H1 (cell line): Measurements from ENCODE around the gene RHOBTB1. TPM values are rescaled to one million over a fixed set of nuclear protein-coding genes. Genes with fewer than 3 reads are reported as not detected.

Source experiments
- CTCF ChIA-PET: fragments of 300-600 bp; sonication (Branson Sonifier 250); formaldehyde crosslinking; loops from one replicate; lab custom pipeline; 2021; ENCODE audit not compliant: partially characterized antibody; lab: Charles Lee
- POLR2A ChIA-PET: fragments of 300-600 bp; sonication (Branson Sonifier 250); formaldehyde crosslinking; loops from one replicate; lab custom pipeline; 2021; ENCODE audit warnings: inconsistent platforms; ENCODE audit not compliant: partially characterized antibody; lab: Charles Lee
- DNase-seq, 2 experiments: peaks; one replicate each; pipeline versions ENCODE4 v3.0.0 to v3.0.0-alpha.2; 2010 to 2022; ENCODE audit warnings: low spot score in 2 of 2, low read depth in 1 of 2, mixed read lengths in 1 of 2
- FAIRE-seq: peaks from 2 replicates; lab custom pipeline; 2011; peaks lifted over from hg19 to GRCh38; lab: Jason Lieb, UNC
- H2AFZ ChIP-seq: 2 replicates; pipeline ENCODE4 v1.8.1; 2012; ENCODE audit warnings: low read length, inconsistent platforms
- H2AK5ac ChIP-seq: 2 replicates; pipeline ENCODE4 v1.6.1; 2013; ENCODE audit warnings: low read depth, low read length
- H2BK120ac ChIP-seq: replicated peaks from 2 replicates; pipeline ENCODE3; 2013; ENCODE audit warnings: low read depth, low read length, inconsistent platforms
- H2BK12ac ChIP-seq: 2 replicates; pipeline ENCODE4 v1.6.1; 2013; ENCODE audit warnings: low read depth, low read length
- H2BK15ac ChIP-seq: 2 replicates; pipeline ENCODE4 v1.6.1; 2013; ENCODE audit warnings: low read length
- H2BK20ac ChIP-seq: 2 replicates; pipeline ENCODE4 v1.6.1; 2013; ENCODE audit warnings: low read length
- H2BK5ac ChIP-seq: 2 replicates; pipeline ENCODE4 v1.6.1; 2013; ENCODE audit warnings: low read depth, low read length
- H3K14ac ChIP-seq: 2 replicates; pipeline ENCODE4 v1.6.1; 2013; ENCODE audit warnings: inconsistent platforms; ENCODE audit not compliant: insufficient read length
- H3K18ac ChIP-seq: 2 replicates; pipeline ENCODE4 v1.6.1; 2013; ENCODE audit warnings: low read length; ENCODE audit errors: extremely low read depth
- H3K23ac ChIP-seq: 2 replicates; pipeline ENCODE4 v1.6.1; 2013; ENCODE audit warnings: inconsistent platforms; ENCODE audit not compliant: insufficient read length
- H3K23me2 ChIP-seq: 2 replicates; pipeline ENCODE4 v1.6.1; 2013; ENCODE audit warnings: low read depth, low read length
- H3K27ac ChIP-seq: 2 replicates; pipeline ENCODE4 v1.6.1; 2011; ENCODE audit warnings: low read depth, low read length, inconsistent platforms
- H3K27me3 ChIP-seq, 4 experiments: replicated peaks in 1 of 4; 1 replicate in 1 of 4; 2 replicates in 3 of 4; pipeline versions ENCODE4 v1.6.1 to v1.8.1; 2011 to 2013; ENCODE audit warnings: low read length in 3 of 4, mild to moderate bottlenecking in 3 of 4, inconsistent platforms in 2 of 4, mixed read lengths in 2 of 4, moderate library complexity in 1 of 4; ENCODE audit not compliant: control insufficient read depth in 3 of 4, insufficient read depth in 3 of 4; ENCODE audit errors: extremely low read depth in 1 of 4
- H3K36me3 ChIP-seq, 4 experiments: 2 replicates each; pipeline versions ENCODE4 v1.6.1 to v1.8.1; 2011 to 2013; ENCODE audit warnings: mild to moderate bottlenecking in 4 of 4, low read length in 3 of 4, moderate library complexity in 2 of 4, control low read depth in 1 of 4, inconsistent platforms in 1 of 4; ENCODE audit not compliant: insufficient read depth in 4 of 4, control insufficient read depth in 2 of 4
- H3K4ac ChIP-seq: replicated peaks from 2 replicates; pipeline ENCODE3; 2013; ENCODE audit warnings: low read length, low read depth, mixed read lengths, inconsistent platforms; ENCODE audit not compliant: insufficient read length
- H3K4me1 ChIP-seq, 4 experiments: replicated peaks in 1 of 4; 1 replicate in 1 of 4; 2 replicates in 3 of 4; pipeline versions ENCODE4 v1.6.1 to v1.8.1; 2011 to 2013; ENCODE audit warnings: low read length in 3 of 4, inconsistent platforms in 2 of 4, mixed read lengths in 1 of 4; ENCODE audit not compliant: insufficient read depth in 4 of 4, control insufficient read depth in 3 of 4
- H3K4me2 ChIP-seq, 2 experiments: 2 replicates each; pipeline versions ENCODE4 v1.6.1 to v1.8.1; 2011 to 2013; ENCODE audit warnings: low read depth in 2 of 2, low read length in 2 of 2, control low read depth in 1 of 2, inconsistent platforms in 1 of 2, mild to moderate bottlenecking in 1 of 2; ENCODE audit not compliant: insufficient read depth in 1 of 2
- H3K4me3 ChIP-seq, 4 experiments: fragments of 200-600, 300-600 bp in 1 of 4; sonication (generic), shearing (Covaris generic), sonication (Bioruptor Twin) in 1 of 4; 2 replicates each; pipeline versions ENCODE4 v1.5.1 to v1.8.1; 2011 to 2016; ENCODE audit warnings: low read length in 4 of 4, low read depth in 3 of 4, control low read depth in 2 of 4, inconsistent platforms in 2 of 4, mild to moderate bottlenecking in 2 of 4, mixed read lengths in 1 of 4, moderate library complexity in 1 of 4; ENCODE audit not compliant: insufficient read depth in 2 of 4; ENCODE audit errors: extremely low read depth in 1 of 4
- H3K56ac ChIP-seq: replicated peaks from 2 replicates; pipeline ENCODE3; 2013; ENCODE audit warnings: low read depth, mild to moderate bottlenecking, mixed read lengths, low read length, inconsistent platforms; ENCODE audit not compliant: insufficient read length
- H3K79me1 ChIP-seq: 2 replicates; pipeline ENCODE4 v1.6.1; 2013; ENCODE audit warnings: low read depth, low read length, control low read depth
- H3K79me2 ChIP-seq, 2 experiments: 2 replicates each; pipeline versions ENCODE4 v1.6.1 to v1.8.1; 2012 to 2013; ENCODE audit warnings: low read length in 2 of 2, mild to moderate bottlenecking in 2 of 2, inconsistent platforms in 1 of 2; ENCODE audit not compliant: insufficient read depth in 2 of 2, control insufficient read depth in 1 of 2
- H3K9ac ChIP-seq, 4 experiments: replicated peaks in 1 of 4; 1 replicate in 1 of 4; 2 replicates in 3 of 4; pipeline versions ENCODE4 v1.6.1 to v1.8.1; 2011 to 2013; ENCODE audit warnings: low read depth in 3 of 4, low read length in 3 of 4, control low read depth in 2 of 4, mild to moderate bottlenecking in 2 of 4, moderate library complexity in 2 of 4, inconsistent platforms in 1 of 4; ENCODE audit errors: extremely low read depth in 1 of 4
- H3K9me3 ChIP-seq, 2 experiments: 2 replicates each; pipeline versions ENCODE4 v1.6.1 to v1.8.1; 2012 to 2013; ENCODE audit warnings: mild to moderate bottlenecking in 2 of 2, moderate library complexity in 2 of 2, control low read depth in 1 of 2, inconsistent platforms in 1 of 2, low read depth in 1 of 2, low read length in 1 of 2, mixed read lengths in 1 of 2; ENCODE audit not compliant: insufficient read depth in 2 of 2
- H4K20me1 ChIP-seq, 2 experiments: replicated peaks in 1 of 2; 2 replicates each; pipeline versions ENCODE3 to v1.8.1; 2011 to 2013; ENCODE audit warnings: inconsistent platforms in 2 of 2, low read length in 2 of 2, mild to moderate bottlenecking in 1 of 2; ENCODE audit not compliant: insufficient read depth in 2 of 2, control insufficient read depth in 1 of 2
- H4K5ac ChIP-seq: 2 replicates; pipeline ENCODE4 v1.6.1; 2013; ENCODE audit warnings: low read length, low read depth, mixed read lengths, inconsistent platforms; ENCODE audit not compliant: insufficient read length
- H4K8ac ChIP-seq: 2 replicates; pipeline ENCODE4 v1.8.0; 2013; ENCODE audit warnings: mild to moderate bottlenecking, moderate library complexity, low read length, inconsistent platforms; ENCODE audit not compliant: insufficient read depth; ENCODE audit errors: extremely low read depth
- H4K91ac ChIP-seq: replicated peaks from 2 replicates; pipeline ENCODE3; 2013; ENCODE audit warnings: low read length, mixed read lengths, inconsistent platforms; ENCODE audit not compliant: insufficient read length
- CBX5 ChIP-seq: fragments of 300-800, 300-1000 bp; sonication (generic); IDR thresholded peaks from 2 replicates; pipeline ENCODE4 v1.7.1; 2016; ENCODE audit warnings: antibody characterized with exemption, low read length, low read depth
- EGR1 ChIP-seq: IDR thresholded peaks from 2 replicates; pipeline ENCODE4 v1.6.1; 2011; ENCODE audit warnings: low read depth, low read length, borderline replicate concordance
- HDAC2 ChIP-seq, 2 experiments: fragments of 300-600 bp in 1 of 2; sonication (generic) in 1 of 2; IDR thresholded peaks; 2 replicates each; pipeline ENCODE4 v1.6.1; 2011 to 2012; ENCODE audit warnings: low read depth in 2 of 2, low read length in 2 of 2, mild to moderate bottlenecking in 2 of 2, moderate library complexity in 2 of 2, borderline replicate concordance in 1 of 2, inconsistent platforms in 1 of 2
- JUN ChIP-seq: IDR thresholded peaks from 2 replicates; pipeline ENCODE4 v1.6.1; 2011; ENCODE audit warnings: low read depth, mild to moderate bottlenecking, improper control_type of control experiment, low read length
- PHF8 ChIP-seq: fragments of 200-600 bp; sonication (generic); conservative IDR thresholded peaks from 2 replicates; pipeline ENCODE4 v1.7.1; 2012; ENCODE audit warnings: low read depth, mild to moderate bottlenecking, inconsistent platforms, low read length, moderate library complexity
- RFX5 ChIP-seq: IDR thresholded peaks from 2 replicates; pipeline ENCODE4 v1.6.1; 2011; ENCODE audit warnings: low read depth, low read length, improper control_type of control experiment, borderline replicate concordance
- SP4 ChIP-seq: IDR thresholded peaks from 2 replicates; pipeline ENCODE4 v1.6.1; 2012; ENCODE audit warnings: low read length, inconsistent platforms
- WGBS, 2 experiments: shearing (Covaris generic) in 1 of 2; methylation state at CpG; one replicate each; pipeline versions ENCODE4 v1.1.6 to v1.1.7; 2013 to 2015; ENCODE audit warnings: low lambda C conversion rate in 2 of 2, mixed read lengths in 2 of 2, inconsistent platforms in 1 of 2, low coverage in 1 of 2, missing lambda C conversion rate in 1 of 2; ENCODE audit not compliant: insufficient replicate concordance in 2 of 2, insufficient coverage in 1 of 2, insufficient read length in 1 of 2; ENCODE audit errors: extremely low coverage in 1 of 2, missing lambda C conversion rate in 1 of 2; 5-methylcytosine and 5-hydroxymethylcytosine counted together
- polyA plus RNA-seq, 7 experiments: library from polyadenylated mRNA; depleted of rRNA in 3 of 7; stranded (reverse) in 5 of 7; unstranded in 2 of 7; fragments of >200 nt in 5 of 7; fragments of 200-250 nt in 2 of 7; gene quantifications; 1 replicate in 5 of 7; 2 replicates in 1 of 7; 4 replicates in 1 of 7; pipeline versions ENCODE4 v1.2.1 to v1.2.3, GENCODE V29; 2011 to 2013; ENCODE audit warnings: missing spikeins in 2 of 7, mixed read lengths in 2 of 7
- total RNA-seq: library from RNA; stranded (reverse); fragmentation: NEBNext Ultra II Directional; extraction: Animal tissue kit (Norgen Biotek cat#: 25700); gene quantifications from 2 replicates; pipeline ENCODE4 v1.2.1, GENCODE V29; 2021

Gene RHOBTB1
- total and polyA plus RNA-seq, 2 of the 8 experiments (the other 6 are each of a cell fraction or from before 2014, with no cell fraction given), result 6.1 to 7.4 TPM

GRCh38 chr10:60907236-60907635, 36.7 kb downstream of the RHOBTB1 start:
- Histone ChIP-seq H4K8ac (no peak overlapping the region), H3K9ac (no peak overlapping the region), H2BK5ac (no peak overlapping the region), H2BK20ac (no peak overlapping the region), H3K79me2 (no peaks in the 10 kb centered on the region), H3K27me3 (no peaks in the 10 kb centered on the region), H2BK12ac (no peak overlapping the region), H3K79me1 (no peaks in the 10 kb centered on the region), H3K4me3 (no peak overlapping the region), H2BK120ac (no peak overlapping the region), H3K23ac (no peak overlapping the region), H2AFZ (no peak overlapping the region), H3K56ac (no peak overlapping the region), H3K4me2 (no peak overlapping the region), H4K91ac (no peak overlapping the region), H3K27ac (no peak overlapping the region), H3K23me2 (no peaks in the 10 kb centered on the region), H3K14ac (no peak overlapping the region), H4K5ac (no peak overlapping the region), H3K9me3 (peaks cover 0 to 5% of the 10 kb centered on the region in 2 experiments; a peak in 2 of 4 replicates), H4K20me1 (no peaks in the 10 kb centered on the region), H3K4me1 (no peaks in the 10 kb centered on the region), H3K4ac (no peak overlapping the region), H3K36me3 (no peaks in the 10 kb centered on the region; a peak in 3 of 8 replicates), H2AK5ac (no peak overlapping the region), H3K18ac (no peak overlapping the region), H2BK15ac (no peak overlapping the region)
- DNase-seq (no peak), FAIRE-seq (no peak)
- TF ChIP-seq PHF8, result no peak
- TF ChIP-seq HDAC2 (IDR thresholded peaks at IDR 0.05; ENCODE audit: borderline replicate concordance in 1 of 2, low read depth in 2 of 2, low read length in 2 of 2), result no peak
- no peak for TF ChIP-seq CBX5
- TF ChIP-seq EGR1, result no peak
- TF ChIP-seq RFX5, result no peak
- no peak for TF ChIP-seq SP4
- TF ChIP-seq JUN, result no peak
- 96% methylated on average over 3 of the region's 3 CpGs; no CpG with 5 or more reads in 1 of the 2 experiments for WGBS, 2 experiments
- CTCF ChIA-PET, result interaction anchor here (1.1 to 2.6 kb wide), 3 partner anchors 9 to 12 kb away, joined by 3 to 9 read pairs (median 4); no protein-coding TSS in a partner anchor
- POLR2A ChIA-PET, result no interaction called here
